ENCODE results near the gene AJAP1.

- TF ChIP-seq POLR2A (IDR thresholded peaks at IDR 0.05), result no peak
- TF ChIP-seq, protein P1, sequence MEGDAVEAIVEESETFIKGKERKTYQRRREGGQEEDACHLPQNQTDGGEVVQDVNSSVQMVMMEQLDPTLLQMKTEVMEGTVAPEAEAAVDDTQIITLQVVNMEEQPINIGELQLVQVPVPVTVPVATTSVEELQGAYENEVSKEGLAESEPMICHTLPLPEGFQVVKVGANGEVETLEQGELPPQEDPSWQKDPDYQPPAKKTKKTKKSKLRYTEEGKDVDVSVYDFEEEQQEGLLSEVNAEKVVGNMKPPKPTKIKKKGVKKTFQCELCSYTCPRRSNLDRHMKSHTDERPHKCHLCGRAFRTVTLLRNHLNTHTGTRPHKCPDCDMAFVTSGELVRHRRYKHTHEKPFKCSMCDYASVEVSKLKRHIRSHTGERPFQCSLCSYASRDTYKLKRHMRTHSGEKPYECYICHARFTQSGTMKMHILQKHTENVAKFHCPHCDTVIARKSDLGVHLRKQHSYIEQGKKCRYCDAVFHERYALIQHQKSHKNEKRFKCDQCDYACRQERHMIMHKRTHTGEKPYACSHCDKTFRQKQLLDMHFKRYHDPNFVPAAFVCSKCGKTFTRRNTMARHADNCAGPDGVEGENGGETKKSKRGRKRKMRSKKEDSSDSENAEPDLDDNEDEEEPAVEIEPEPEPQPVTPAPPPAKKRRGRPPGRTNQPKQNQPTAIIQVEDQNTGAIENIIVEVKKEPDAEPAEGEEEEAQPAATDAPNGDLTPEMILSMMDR (IDR thresholded peaks at IDR 0.05), result no peak
- TF ChIP-seq POLR2AphosphoS5 (IDR thresholded peaks at IDR 0.05), result no peak
- no peak for TF ChIP-seq EP300 (IDR thresholded peaks at IDR 0.05)
These were observed 7.1 kb downstream of the AJAP1 start for GRCh38 chr1:4661595-4661917.
